IPS-18c (cell line): Measurements from ENCODE around the gene STARD3.
A peak's percentile ranks its signal among the peaks of the same experiment; 100 is the strongest.

Experiments
- H3K4me3 ChIP-seq: 2 replicates; pipeline ENCODE4 v1.7.0; 2013; ENCODE audit warnings: low read depth, mild to moderate bottlenecking, low read length, moderate library complexity; ENCODE audit not compliant: insufficient read depth
- H3K9me3 ChIP-seq: one replicate; pipeline ENCODE4 v1.6.1; 2013; ENCODE audit warnings: mild to moderate bottlenecking, low read length, moderate library complexity; ENCODE audit not compliant: control insufficient read depth, insufficient read depth

The STARD3 gene

DNA sequence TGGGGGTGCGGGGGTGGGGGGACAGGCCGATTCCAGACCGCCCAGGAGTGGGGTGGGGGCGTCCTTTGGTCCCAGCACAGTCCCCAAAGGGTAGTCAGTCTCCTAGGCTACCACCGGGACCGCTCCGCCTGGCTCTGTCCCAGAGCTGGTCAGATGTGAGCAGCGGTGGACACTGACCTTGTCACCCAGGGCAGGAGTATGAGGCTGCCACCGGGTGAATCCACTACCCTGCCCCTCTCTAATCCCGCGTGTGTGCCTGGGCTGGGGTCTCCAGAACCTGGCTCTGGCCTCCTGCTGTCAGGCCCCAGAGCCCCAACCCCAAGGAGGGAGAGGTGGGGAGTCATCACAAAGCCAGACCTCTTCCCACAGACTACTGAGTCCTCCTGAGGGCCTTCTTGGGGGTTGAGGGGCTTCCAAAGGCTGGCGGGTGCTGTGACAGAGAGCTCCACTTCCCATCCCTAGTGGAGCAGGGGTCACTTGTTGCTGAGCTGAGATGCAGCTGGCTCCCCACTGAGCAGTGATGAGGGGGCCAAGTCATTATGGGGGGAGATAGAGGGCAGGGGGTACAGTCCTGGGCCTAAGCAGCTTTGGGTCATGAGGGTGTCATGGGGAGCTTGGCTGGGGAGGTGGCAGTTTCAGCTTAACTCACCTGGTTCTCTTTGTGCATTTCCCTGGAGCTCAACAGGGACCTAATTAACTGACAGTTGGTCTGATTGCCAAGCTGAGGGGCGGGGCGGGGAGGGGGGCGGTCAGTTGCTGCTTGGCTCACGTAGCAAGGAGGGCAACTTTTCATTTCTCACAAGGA lies 9.0 kb upstream of the STARD3 start:
- H3K4me3 ChIP-seq = peak overlapping the region; percentile 71
- no peaks in the 10 kb centered on the region for H3K9me3 ChIP-seq

DNA sequence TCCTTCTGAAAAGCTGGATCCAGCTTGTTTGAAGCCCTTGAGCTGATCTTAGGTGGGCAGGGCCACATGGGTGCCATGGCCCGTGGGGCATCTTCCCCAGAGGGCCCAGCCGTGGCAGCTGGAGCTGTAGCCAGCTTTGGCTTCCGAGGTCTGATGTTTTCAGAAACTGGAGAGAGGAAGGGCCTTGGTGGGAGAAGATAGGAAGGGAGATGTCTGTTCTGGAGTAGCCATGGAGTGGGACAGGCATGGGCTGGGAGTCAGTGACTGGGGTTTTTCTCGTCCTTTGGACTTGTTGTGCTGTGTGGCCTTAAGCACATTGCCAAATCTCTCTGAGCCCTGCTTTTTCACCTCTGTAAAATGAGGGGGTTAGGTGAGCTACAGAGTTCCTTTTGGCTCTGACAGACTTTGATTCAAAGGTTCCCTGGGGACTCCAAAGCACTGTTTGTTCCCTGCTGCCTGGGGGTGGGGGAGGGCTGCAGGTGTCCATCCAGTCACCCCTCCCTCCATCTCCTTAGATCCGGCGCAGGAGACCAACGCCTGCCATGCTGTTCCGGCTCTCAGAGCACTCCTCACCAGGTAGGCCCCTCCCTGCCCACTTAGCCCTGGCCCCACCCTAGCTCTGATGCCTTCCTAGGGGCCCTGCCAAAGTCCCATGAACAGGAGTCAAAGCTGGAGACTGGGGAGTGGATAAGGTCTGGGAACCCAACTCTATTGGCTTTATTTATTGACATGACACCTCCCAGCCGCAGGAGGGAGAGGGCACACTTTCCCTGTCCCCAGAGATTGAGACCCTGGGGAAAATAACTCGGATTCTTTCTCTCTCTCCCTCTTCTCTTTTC lies 8.1 kb upstream of the STARD3 start:
- Histone ChIP-seq H3K9me3 (no peaks in the 10 kb centered on the region), H3K4me3 (no peak overlapping the region; the same call in 1 of the 2 replicates)

DNA sequence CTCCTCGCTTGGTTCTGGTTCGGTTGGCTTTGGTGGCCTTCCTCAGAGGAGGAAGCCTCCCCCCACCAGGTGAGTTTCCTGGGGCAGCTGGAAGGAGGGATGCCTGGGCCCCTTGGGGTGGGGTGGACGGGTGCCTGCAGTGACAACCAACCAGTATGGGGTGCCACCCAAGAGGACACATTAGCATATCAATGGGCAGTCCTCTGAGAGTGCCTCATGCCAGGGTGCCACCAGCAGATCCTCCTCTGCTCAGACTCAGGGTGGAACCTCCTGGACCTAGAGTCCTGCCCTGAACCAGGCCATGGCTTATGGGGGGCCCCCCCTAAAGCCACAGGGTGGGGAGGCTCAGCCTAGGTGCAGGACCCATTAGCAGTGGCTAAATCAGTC lies 7.5 kb upstream of the STARD3 start:
- Histone ChIP-seq H3K4me3 (no peak overlapping the region), H3K9me3 (no peaks in the 10 kb centered on the region)

DNA sequence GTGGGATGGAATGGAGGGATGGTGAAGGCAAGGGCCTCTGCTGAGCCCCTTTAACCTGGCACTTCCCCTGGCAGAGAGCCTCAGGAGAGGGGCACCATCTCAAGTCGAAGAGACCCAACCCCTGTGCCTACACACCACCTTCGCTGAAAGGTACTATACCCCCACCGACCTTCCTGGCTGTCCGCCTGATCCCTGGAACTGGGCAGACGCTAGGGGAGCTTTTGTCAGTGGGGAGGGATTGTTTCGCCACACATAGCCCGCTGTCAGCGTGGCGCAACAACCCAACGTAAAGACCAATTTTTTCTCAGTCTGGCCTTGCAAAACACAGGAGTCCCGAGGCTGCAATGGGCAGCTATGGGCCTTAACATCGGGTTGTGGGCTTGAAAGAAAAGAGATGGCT lies 7.0 kb upstream of the STARD3 start:
- no peak overlapping the region for H3K4me3 ChIP-seq

GRCh38 chr17:39631403-39631802 lies 5.5 kb upstream of the STARD3 start:
- Histone ChIP-seq H3K4me3 (no peak overlapping the region), H3K9me3 (no peaks in the 10 kb centered on the region)

More for the DNA sequence above, 7.0 kb upstream of the STARD3 start:
- H3K9me3 ChIP-seq = no peaks in the 10 kb centered on the region

DNA sequence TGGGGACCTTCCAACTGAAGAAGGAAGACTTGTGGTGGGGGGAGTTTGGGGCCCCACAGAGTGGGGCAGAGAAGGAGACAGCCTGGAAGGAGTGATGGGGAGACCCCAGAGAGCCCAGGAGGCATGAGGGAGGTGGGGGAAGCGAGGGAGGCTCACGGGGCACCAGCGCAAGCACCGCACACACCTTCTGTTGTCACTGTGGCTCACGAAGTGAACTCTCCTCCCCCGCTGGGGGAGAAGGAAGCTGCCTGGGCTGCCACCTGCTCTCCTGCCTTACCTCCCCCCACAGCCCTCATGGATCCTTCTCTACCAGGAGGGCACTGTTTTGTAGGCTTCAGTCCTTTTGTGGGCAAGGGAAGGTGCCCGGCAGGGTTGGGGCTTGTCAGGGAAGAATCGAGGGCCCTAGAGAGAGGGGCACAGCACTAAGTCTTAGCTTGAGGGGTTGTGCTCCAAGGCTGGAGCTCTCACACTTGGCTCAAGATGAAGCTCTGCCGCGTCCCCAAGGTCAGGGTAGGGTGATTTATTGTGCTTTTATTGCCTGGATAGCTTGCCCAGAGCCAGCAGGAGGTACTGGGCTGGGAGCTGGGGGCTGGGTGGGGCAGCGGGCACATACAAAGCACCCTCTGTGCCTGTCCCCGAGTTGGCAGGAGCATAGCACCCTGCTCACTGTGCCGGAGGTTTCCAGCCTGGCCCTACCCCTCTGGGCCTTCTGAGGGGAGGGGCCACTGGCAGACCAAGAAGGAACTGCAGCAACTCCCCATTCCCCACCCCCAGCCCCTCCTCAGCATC lies 4.6 kb upstream of the STARD3 start:
- no peak overlapping the region for H3K4me3 ChIP-seq

GRCh38 chr17:39633570-39634183 lies 3.3 kb upstream of the STARD3 start:
- Histone ChIP-seq H3K9me3 (no peaks in the 10 kb centered on the region), H3K4me3 (no peak overlapping the region)

More for the DNA sequence above, 4.6 kb upstream of the STARD3 start:
- no peaks in the 10 kb centered on the region for H3K9me3 ChIP-seq

- no peaks in the 10 kb centered on the region for H3K9me3 ChIP-seq
- no peak overlapping the region for H3K4me3 ChIP-seq
Measured at GRCh38 chr17:39634384-39634871, 2.5 kb upstream of the STARD3 start.

- Histone ChIP-seq H3K9me3 (no peaks in the 10 kb centered on the region), H3K4me3 (no peak overlapping the region)
Measured at GRCh38 chr17:39635614-39636176, 1.2 kb upstream of the STARD3 start.

DNA sequence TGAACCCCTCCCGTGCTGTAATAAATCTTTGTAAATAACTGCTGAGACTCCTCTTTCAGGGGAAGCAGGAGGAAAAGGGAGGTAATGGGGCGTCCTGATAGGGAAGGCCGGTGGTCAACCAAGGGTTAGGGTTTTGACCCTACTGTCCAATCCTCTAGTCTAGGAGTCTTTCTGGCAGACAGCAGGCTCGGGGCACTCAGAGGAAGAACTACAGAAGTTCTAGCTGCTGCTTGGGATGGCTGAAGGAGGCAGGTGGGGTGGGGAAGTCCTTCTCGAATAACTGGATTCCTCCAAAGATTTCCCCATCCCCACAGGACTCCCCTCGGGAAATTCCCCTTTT lies 387 bp upstream of the STARD3 start:
- Histone ChIP-seq H3K9me3 (no peaks in the 10 kb centered on the region), H3K4me3 (peak overlapping the region; percentile 94; the same call in 1 of the 2 replicates)

DNA sequence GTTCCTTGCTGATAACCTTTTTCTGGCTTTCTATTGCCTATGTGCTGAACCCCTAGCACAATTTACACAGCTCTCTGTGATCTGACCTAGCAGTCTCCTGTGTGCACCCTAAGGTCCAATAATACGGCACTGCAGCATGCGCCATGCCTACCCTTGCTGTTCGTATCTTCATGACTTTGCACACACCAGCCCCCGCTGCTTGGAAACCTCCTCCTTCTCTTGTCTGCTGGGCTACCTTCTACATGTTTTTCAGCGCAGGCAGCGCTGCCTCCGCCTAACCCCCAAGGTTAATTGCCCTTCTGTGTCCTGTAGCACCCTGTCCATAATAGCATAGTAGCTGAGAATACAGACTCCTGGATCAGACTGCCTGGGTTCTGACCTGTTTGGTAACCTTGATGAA lies 1.4 kb downstream of the STARD3 start:
- no peaks in the 10 kb centered on the region for H3K9me3 ChIP-seq
- H3K4me3 ChIP-seq = no peak overlapping the region; the same call in 1 of the 2 replicates

- H3K9me3 ChIP-seq = no peaks in the 10 kb centered on the region
- H3K4me3 ChIP-seq = no peak overlapping the region
Measured at GRCh38 chr17:39639043-39639442, 2.1 kb downstream of the STARD3 start.

- Histone ChIP-seq H3K4me3 (no peak overlapping the region; the same call in 1 of the 2 replicates), H3K9me3 (no peaks in the 10 kb centered on the region)
Measured at GRCh38 chr17:39639566-39640458, 2.9 kb downstream of the STARD3 start.

GRCh38 chr17:39640591-39641031 lies 3.7 kb downstream of the STARD3 start:
- Histone ChIP-seq H3K9me3 (no peaks in the 10 kb centered on the region), H3K4me3 (no peak overlapping the region)

DNA sequence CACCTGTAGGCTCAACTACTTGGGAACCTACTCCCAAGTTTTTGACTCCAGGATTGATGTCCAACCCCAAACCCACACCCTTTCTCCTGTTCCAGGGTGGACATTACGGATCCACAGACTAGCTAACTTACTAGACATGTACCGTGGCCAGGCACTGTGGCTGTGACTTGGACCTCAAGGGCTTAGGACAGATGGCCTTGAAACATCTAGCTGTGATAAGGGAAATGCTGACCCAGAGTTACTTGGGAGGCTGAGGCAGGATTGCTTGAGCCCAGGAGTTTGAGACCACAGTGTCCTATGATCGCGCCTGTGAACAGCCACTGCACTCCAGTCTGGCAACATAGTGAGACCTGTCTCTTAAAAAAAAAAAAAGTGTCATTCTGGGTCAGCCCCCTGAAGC lies 4.2 kb downstream of the STARD3 start:
- H3K9me3 ChIP-seq = no peaks in the 10 kb centered on the region
- H3K4me3 ChIP-seq = no peak overlapping the region

- no peaks in the 10 kb centered on the region for H3K9me3 ChIP-seq
- no peak overlapping the region for H3K4me3 ChIP-seq
Measured at GRCh38 chr17:39641883-39642282, 4.9 kb downstream of the STARD3 start.
